Glomerular visceral epithelial cell (primary cell): ENCODE measurements around the gene KBTBD7.
"Not testable (repeated sequence)": the region's sequence is repeated elsewhere in the genome, so short reads cannot be mapped to it uniquely, and the experiment has no call there.

Experiments
- DNase-seq: peaks from one replicate; pipeline ENCODE4 v3.0.0-alpha.2; 2016; ENCODE audit errors: extremely low spot score

Gene KBTBD7

DNA sequence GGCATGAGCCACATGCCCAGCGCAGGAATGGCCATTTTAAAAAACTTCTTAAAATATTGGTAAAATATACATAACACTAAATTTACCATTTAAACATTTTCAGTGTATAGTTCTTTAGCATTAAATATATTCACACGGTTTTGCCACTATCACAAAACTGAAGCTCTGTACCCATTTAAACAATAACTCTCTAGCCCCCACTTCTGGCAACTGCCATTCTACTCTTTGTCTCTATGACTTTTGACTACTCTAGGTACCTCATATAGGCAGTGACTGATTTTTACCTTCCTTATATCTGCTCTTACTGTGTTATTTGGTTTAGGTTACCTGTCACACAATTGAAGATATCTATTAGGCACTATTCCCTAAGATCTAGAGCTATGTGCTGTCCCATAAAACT, 2.3 kb upstream of the KBTBD7 start:
- DNase-seq, result no peak

DNA sequence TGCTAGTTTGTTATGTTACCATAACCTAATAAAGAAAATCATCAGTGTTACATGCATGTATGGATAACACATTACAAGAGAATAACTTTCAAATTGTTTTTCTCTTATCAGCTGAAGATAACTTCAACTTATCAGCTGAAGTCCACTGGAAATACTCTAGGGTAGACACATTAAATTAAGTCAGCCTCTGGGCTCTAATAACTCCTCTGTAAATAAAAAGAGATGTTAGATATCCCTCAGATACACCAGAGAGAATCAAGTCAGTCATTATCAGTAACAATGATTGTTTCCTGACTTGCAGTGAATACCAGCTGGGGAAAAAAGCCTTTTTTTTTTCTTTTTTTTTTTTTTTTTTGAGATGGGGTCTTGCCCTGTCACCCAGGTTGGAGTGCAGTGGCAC, 1.6 kb upstream of the KBTBD7 start:
- DNase-seq, result no peak

DNA sequence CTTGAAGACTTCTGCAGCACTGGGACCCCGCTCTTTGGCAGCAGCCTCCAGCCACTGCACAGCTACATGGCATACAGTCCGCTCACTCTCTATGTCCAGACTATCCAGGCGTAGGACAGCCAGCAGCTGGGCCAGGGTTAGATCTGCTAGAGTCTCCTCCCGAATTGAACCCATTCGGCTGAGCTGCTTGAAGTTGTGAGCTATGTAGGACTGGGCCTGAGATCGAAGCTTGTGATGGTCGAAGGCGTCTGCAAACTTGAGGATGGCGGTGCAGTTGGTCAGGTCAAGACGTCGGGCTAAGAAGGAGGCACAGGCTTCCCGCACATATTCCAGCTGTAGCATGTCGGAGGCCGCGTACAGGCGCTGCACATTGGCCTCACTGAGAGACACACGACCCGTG, 900 bp downstream of the KBTBD7 start:
- no peak for DNase-seq

DNA sequence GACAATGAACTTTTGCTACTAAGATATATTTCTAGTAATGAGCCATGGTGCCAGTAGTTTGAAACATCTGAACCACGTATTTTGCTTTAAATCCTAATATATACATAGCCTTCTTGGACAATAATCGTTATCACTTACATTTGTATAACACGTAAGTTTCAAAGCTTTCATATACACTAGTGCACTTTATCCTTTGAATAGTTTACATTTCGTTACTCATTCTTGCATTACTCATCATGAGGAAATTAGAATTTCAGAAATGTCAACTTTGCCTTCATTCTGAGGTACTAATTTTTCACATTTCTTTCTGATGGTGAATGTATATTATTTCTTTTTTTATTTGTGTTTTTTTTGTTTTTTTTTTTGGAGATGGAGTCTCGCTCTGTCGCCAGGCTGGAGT, 5.8 kb downstream of the KBTBD7 start:
- no peak for DNase-seq

DNA sequence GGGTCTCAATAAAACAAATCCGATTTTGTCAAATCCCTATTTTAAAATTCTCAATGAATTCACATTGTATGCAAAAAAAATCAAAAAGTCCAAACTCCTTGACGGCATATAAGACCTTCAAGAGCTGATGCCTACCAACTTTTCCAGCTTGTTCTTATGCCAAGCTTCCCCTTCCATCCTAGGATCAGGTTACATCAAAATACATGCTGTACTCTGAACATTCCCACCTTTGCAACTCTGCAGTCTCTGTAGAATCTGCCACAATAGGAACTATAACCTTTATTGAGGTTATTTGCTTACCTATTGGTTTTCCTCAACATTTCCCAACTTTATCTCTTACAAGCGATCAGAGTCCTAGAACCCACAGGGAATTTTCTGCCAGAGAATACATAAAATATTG, 7.9 kb downstream of the KBTBD7 start:
- DNase-seq, result no peak

DNA sequence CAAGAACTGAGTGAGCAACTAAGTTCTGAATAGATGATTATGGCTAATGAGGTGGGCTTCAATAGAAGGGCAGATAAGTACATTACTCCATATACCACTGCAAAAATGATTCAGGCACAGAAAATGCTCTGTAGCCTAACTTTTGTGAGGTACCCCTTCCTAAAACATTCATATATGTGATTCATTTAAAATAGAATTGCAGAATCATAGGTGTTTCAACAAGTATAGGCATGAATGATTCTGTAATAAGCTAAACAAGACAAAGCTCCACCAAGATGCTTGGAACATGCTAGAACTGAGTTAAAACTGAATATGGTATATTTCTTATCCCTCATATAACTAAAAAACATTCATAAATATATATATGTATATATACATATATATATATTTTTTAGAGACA, 12.1 kb downstream of the KBTBD7 start:
- DNase-seq, result no peak

DNA sequence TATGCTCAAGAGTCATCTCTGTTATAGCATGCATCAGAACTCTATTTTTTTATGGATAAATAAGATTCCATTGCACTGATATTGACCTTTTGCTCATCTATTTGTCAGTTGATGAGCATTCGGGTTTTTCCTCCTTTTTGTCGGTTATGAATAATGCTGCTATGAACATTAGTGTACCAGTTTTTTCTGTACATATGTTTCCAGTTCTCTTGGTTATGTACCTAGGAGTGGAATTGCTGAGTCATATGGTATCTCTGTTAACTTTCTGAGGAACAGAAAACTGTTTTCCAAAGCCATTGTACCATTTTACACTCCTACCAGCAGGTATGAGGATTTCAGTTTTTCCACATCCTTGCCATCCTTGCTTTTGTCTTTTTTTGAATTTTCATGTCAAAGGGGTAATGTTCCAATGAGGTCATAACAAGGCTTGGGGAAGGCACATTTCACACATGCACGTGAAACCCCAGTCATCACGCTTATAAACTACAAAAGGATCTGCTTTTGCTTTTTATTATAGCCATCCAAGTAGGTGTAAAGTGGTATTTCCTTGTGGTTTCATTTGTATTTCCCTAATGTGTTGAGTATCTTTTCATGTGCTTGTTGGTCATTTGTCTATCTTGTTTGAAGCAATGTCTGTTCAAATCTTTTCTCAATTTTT, 14.6 kb downstream of the KBTBD7 start:
- DNase-seq, result no peak

DNA sequence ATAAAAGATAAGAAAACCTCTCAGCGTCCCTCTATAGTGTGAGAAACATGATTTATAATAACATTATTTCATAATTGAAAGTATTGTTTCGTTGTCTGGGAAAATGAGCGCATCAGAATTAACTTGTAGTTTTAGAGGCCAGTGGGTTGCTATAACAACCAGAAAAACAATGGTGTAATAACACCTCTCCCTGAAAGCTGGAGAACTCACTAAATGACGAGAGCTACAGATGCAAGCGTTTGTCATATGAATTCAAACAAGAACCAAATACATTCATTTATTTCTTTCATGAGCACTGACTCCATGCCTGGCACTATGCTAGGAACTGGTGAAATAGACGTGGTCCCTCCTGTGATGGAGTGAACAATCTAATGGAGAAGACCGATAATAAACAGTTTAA, 16.3 kb downstream of the KBTBD7 start:
- no peak for DNase-seq

DNA sequence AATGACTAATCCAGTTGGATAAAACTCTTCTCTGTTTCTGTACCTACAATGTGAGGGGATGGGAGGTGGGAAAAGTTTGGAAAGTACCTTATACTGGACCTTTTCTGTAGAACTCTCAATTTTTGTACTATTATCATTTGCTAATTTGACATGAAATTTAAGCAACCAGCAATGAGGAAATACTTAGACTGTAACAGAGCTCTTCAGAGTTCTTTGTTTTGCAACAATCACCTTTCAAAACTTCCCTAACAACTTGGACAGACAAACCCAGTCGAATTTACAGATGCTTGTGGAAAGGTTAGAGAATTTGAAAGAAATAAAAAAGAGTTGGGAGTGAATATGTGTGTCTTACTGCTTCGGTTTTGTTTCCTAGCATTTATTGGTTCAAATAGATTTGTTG, 16.8 kb downstream of the KBTBD7 start:
- DNase-seq, result no peak

DNA sequence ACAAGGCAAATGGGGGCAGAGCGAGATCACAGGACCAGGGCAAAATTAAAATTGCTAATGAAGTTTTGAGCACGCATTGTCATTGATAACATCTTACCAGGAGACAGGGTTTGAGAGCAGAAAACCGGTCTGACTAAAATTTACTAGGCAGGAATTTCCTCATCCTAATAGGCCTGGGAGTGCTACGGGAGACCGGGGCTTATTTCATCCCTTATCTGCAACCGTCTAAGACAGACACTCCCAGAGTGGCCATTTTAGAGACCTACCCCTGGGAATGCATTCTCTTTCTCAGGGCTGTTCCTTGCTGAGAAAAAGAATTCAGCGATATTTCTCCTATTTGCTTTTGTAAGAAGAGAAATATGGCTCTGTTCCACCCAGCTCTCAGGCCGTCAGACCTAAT, 18.8 kb downstream of the KBTBD7 start:
- DNase-seq, result not testable (repeated sequence)

DNA sequence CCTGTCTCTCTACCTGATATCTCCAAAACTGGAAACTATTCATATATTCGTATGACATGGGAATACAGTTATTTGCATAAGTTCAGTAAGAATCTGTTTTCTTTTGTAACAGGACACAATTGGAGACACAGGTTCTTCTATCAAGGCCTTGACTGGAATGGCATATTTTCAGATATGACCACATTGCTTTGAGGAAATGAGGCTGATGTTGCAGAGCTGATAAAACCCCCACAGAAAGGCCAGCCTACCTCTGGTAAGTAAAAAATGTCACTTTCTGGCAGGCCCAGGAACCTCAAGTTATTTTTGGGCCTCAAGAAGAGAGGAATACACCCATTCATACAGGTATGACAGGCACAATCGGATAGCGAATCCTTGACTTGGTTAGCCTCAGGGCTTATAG, 32.2 kb downstream of the KBTBD7 start:
- no peak for DNase-seq

DNA sequence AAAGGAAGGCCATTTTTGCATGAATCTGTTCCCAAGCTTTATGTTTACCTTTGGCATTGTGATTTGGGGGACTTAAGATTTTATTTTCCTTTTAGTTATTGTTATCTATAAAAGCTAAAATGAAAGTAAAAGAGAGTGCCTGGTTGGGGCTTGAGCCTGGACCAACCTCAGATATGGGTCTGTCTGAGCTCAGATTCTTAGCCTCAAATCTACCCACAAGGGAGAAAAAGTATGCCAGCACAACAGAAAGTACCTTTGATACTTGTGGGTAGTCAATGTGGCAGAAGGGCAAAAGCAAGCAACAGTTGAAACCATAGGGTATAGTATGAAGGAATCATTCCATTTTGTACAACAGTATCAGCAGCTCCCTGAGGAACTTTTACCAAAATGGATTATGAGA, 35.2 kb downstream of the KBTBD7 start:
- DNase-seq, result no peak

DNA sequence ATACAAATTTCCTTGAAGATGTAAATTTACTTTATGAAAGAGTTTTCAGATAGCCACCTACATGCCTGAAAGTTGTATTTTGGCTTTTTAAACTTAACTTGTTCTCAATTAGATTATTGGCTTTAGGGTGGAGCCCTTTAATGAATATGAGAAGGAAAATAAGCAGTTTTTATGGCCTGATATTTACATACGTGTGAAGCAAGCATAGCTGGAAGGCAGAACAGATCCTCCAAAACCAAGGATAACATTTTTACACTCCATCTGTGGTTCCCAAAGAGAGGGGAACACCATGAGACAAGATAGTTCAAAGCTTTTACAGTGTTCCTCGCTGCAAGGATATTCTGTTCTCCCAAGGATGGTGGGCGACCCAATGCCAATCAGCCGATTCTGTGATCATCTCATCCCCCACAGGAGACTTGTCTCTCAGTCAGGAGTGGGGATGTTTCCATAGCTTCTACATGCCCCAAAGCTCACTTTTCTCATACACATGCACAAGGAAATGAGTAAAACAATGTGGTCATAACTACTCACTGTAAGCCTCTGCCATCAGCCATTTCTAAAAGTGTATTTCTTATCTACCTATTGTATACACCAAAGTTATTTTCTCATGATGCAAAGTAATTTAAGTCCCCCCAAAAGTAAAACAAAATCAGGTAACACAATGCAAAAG, 37.2 kb downstream of the KBTBD7 start:
- DNase-seq, result no peak

DNA sequence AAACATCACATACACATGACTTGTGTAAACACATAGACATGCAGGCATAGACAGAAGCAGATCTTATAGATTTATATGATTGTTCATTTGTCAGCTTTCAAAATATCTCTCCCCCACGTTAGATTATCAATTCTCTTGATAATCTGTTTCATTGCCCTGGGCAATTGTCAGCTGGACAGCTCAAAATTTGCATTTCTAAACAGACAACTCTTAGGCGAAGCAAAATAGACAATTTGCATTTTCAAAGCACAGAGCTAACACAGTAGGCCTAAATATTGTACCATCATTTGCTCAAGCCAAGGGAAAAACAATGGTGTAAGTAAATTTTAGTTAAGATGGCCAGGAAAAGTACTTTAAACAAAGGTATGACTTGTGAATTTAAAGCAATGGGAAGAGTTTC, 37.7 kb downstream of the KBTBD7 start:
- DNase-seq, result no peak

DNA sequence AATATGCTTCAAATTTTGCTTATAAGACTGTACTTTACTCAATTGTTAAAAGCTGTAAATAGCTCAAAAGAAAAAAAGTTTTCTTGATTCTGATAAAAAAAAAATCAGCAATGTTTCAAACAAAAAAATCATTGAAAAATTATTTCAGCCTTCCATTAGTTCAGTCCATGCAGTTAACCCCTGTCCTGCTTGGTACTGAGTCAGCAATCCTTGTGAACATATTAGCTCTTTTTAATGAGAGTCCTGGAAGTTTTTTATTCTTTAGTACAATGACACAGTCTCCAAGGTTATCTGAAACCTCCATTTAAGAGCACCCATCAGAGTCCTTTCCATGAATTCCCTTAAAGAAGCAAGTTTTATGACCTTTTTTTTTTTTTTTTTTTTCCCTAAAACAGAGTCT, 40.3 kb downstream of the KBTBD7 start:
- DNase-seq, result no peak

DNA sequence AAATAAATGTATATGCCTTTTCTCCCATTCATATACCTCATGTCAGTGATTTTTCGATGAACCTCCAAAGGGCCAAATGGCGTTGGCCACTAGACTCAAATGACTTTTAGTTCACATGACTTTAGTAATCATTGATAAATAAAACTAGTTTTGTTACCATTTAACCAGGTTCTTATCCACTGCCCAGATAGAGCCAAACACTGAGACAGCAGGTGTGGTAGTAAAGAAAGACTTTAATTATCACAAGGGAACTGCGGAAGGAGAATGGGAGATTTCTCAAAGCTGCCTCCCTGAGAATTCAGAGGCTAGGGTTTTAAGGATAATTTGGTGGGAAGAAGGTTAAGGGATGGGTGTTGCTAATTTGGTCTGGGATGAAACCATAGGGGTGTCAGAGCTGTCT, 42.4 kb downstream of the KBTBD7 start:
- DNase-seq, result no peak

DNA sequence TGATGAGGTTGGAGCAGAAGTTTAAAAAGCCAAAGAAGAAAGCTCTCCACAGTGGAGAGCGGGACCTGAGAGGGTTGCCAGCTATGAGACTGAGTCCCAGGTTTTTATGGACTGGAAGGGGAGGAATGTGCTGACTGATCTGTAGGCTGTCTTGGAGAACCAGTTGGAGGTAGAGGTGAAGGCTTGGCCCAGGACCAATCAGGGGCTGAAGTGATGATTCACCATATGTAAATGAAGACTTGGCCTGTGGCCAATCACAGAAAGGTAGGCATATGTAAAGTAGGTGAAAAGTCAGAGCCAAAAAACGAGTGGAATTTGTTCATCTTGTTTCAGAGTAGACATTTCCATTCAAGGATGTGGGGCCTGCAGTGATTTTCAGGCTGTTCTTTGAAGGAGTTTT, 44.3 kb downstream of the KBTBD7 start:
- DNase-seq, result no peak

DNA sequence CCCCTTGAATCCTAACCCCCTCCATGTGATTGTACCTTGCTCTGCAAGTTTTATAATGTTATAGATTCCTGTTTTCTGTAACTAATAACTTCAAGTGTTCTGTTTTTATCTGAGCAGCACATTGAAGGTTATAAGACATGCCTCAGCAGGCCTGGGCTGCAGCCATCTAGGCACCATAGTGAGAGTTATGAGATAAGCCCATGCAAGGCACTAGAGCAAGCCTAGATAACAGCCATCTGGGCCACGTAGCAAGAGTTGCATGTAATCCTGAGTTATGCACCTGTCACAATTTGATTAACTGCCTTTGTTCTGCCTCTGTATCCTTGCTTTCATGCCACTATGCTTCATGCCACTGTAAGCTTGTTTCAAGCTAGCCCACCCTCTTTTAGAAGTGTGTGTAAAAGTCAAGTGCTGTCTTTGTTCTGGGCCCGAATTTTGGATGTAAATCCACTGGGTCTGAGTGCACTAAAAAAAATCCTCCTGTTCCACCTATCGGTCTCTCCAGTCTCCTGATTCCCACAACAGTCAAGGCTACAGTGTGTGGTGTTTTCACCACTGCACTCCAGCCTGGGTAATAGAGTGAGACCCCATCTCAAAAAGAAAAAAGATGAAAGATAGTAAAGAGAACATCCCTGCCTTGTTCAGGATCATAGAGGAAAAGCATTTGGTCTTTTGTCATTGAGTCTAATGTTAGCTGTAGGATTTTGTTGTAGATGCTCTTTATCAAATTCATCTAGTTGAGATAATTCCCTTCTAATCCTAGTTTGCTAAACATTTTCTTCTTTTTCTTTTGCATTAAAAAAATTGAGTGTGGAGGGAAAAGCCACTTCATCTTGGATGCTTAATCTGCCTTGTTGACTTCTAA, 45.7 kb downstream of the KBTBD7 start:
- DNase-seq, result no peak

DNA sequence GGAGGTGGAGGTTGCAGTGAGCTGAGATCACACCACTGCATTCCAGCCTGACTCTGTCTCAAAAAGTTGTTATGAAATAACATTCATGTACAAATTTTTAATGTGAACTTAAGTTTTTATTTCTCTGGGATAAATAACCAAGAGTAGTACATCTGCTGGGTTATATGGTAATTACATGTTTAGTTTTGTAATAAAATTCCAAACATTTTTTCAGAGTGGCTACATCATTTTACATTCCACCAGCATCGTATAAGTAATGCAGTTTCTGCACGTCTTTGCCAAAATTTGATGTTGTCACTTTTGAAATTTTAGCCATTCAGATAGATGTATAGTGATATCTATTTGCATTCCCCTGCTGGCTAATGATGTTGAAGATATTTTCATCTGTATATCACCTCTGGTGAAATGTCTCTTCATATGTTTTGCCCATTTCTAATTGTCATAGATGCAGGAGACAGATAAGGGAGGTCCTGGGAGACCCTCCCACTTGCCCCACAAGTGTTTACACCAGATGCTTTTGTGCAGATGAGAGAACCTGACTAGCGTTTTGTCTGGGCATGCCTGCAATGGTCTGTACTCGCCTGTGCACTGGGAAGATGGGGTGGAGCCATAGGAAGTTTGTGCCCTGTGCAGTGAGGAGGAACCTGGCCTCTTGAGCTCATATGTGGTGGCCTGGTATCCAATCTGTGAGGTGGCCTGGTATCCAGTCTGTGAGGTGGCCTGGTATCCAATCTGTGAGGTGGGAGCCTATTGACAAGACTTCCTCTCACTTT, 49.0 kb downstream of the KBTBD7 start:
- peak; percentile 26 for DNase-seq

DNA sequence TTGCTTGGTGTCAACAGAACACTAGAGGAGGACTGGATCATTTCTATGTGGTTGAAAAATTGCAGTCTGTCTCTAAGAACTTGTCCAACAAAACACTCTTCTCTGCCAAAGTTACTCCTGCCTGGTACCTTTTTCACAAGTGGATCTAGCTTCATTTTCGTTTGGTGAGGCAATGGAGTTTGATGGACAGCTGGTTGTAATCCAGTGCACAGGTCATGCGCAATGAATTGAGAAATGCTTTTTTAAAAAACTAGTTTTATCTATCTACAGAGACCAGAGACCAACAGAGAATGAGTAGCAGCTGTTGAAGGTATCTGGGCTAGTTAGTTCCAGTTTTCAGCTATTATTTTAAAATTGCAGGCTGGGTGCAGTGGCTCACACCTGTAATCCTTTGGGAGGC, 49.8 kb downstream of the KBTBD7 start:
- DNase-seq, result no peak
